Stomach (tissue), 4 donors: ENCODE results near the gene AVPR2.

Experiments
- EP300 ChIP-seq: sonication (generic); formaldehyde crosslinking; IDR thresholded peaks from one replicate; pipeline ENCODE4 v1.6.1; 2017; ENCODE audit warnings: antibody characterized with exemption
- POLR2AphosphoS5 ChIP-seq, 3 donors: sonication (generic); formaldehyde crosslinking; IDR thresholded peaks; one replicate each; pipeline ENCODE4 v1.6.1; 2016; ENCODE audit warnings: antibody characterized with exemption in 3 of 3
- TF ChIP-seq, protein P1 (sequence below), 7 experiments: fragments of 450-650 bp in 4 of 7; fragments of 200-600 bp in 3 of 7; sonication (generic) in 3 of 7; IDR thresholded peaks; one replicate each; pipeline ENCODE4 v1.5.1; 2016 to 2019; ENCODE audit warnings: antibody characterized with exemption in 7 of 7, control low read depth in 2 of 7, mild to moderate bottlenecking in 1 of 7

DNA sequence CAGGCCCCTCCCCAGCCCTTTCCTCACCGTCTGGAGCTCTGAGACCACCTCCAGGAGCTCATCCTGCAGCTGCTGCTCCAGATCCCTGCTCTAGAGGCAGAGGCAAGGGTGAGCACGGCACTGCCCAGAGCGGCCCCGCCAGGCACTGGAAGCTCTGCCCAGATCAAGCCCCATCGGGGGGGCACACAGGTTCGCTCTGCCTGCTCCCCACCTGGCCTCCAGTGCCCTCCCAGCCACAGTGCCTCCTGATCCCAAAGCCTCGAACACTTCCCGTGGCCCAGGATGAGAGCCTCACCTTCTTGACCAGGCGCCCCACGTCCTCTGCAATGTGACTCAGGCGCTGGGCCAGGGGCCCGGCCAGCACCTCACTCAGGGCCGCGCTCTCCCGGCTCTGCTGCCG is 16.6 kb downstream of the AVPR2 start:
- no peak for TF ChIP-seq EP300
- TF ChIP-seq POLR2AphosphoS5 (IDR thresholded peaks at IDR 0.05) = no peak
- TF ChIP-seq, protein P1, sequence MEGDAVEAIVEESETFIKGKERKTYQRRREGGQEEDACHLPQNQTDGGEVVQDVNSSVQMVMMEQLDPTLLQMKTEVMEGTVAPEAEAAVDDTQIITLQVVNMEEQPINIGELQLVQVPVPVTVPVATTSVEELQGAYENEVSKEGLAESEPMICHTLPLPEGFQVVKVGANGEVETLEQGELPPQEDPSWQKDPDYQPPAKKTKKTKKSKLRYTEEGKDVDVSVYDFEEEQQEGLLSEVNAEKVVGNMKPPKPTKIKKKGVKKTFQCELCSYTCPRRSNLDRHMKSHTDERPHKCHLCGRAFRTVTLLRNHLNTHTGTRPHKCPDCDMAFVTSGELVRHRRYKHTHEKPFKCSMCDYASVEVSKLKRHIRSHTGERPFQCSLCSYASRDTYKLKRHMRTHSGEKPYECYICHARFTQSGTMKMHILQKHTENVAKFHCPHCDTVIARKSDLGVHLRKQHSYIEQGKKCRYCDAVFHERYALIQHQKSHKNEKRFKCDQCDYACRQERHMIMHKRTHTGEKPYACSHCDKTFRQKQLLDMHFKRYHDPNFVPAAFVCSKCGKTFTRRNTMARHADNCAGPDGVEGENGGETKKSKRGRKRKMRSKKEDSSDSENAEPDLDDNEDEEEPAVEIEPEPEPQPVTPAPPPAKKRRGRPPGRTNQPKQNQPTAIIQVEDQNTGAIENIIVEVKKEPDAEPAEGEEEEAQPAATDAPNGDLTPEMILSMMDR (IDR thresholded peaks at IDR 0.05) = no peak
